AG04450 (cell line): ENCODE measurements around the gene RNF13. TPM values are rescaled to one million over a fixed set of nuclear protein-coding genes. Genes with fewer than 3 reads are reported as not detected.

Source experiments
- CTCF ChIA-PET: fragments of 300-600, 350-600 bp; formaldehyde crosslinking; extraction: SDS; loops from one replicate; lab custom pipeline; 2022; ENCODE audit warnings: antibody characterized with exemption, inconsistent platforms; lab: Charles Lee
- POLR2A ChIA-PET: fragments of 350-600 bp; formaldehyde crosslinking; extraction: SDS; loops from one replicate; lab custom pipeline; 2021; ENCODE audit warnings: antibody characterized with exemption, inconsistent platforms; lab: Yijun Ruan, JAX
- DNase-seq: peaks from one replicate; pipeline ENCODE4 v3.0.0-alpha.2; 2011; ENCODE audit warnings: low read depth, low spot score
- H3K27ac ChIP-seq: one replicate; pipeline ENCODE4 v1.5.1; 2012; ENCODE audit warnings: low read depth, low read length, control low read depth
- H3K27me3 ChIP-seq: one replicate; pipeline ENCODE4 v1.6.0; 2012; ENCODE audit warnings: low read length; ENCODE audit not compliant: control insufficient read depth, insufficient read depth
- H3K4me3 ChIP-seq: 2 replicates; pipeline ENCODE4 v1.5.1; 2011; ENCODE audit warnings: mild to moderate bottlenecking, low read depth, low read length, control low read depth
- H3K9me3 ChIP-seq: 2 replicates; pipeline ENCODE4 v1.5.1; 2012; ENCODE audit warnings: low read length; ENCODE audit not compliant: control insufficient read depth, insufficient read depth
- polyA plus RNA-seq: library from polyadenylated mRNA; depleted of rRNA; stranded (reverse); fragments of >200 nt; gene quantifications from 2 replicates; pipeline ENCODE4 v1.2.3, GENCODE V29; 2011
- TF ChIP-seq, protein P1 (sequence below): IDR thresholded peaks from 2 replicates; pipeline ENCODE4 v1.5.1; 2011; ENCODE audit warnings: low read depth, low read length, control low read depth, inconsistent platforms

RNF13 gene
- polyA plus RNA-seq, 1 experiment = 46.3 TPM

- ChIA-PET CTCF (interaction anchor here (0.8 to 5.4 kb wide), 12 partner anchors 33 to 255 kb away, joined by 3 to 96 read pairs (median 11); no protein-coding TSS in a partner anchor), POLR2A (interaction anchor here (0.6 to 2.7 kb wide), 6 partner anchors 160 to 440 kb away, joined by 3 to 17 read pairs (median 6); no protein-coding TSS in a partner anchor)
- H3K9me3 ChIP-seq = no peaks in the 10 kb centered on the region
- peak overlapping the region; percentile 78 for H3K4me3 ChIP-seq
- TF ChIP-seq, protein P1, sequence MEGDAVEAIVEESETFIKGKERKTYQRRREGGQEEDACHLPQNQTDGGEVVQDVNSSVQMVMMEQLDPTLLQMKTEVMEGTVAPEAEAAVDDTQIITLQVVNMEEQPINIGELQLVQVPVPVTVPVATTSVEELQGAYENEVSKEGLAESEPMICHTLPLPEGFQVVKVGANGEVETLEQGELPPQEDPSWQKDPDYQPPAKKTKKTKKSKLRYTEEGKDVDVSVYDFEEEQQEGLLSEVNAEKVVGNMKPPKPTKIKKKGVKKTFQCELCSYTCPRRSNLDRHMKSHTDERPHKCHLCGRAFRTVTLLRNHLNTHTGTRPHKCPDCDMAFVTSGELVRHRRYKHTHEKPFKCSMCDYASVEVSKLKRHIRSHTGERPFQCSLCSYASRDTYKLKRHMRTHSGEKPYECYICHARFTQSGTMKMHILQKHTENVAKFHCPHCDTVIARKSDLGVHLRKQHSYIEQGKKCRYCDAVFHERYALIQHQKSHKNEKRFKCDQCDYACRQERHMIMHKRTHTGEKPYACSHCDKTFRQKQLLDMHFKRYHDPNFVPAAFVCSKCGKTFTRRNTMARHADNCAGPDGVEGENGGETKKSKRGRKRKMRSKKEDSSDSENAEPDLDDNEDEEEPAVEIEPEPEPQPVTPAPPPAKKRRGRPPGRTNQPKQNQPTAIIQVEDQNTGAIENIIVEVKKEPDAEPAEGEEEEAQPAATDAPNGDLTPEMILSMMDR = peak; percentile 25; the same call in 1 of the 2 replicates
- peak overlapping the region; percentile 80 for H3K27ac ChIP-seq
- DNase-seq = peak; percentile 68
- no peaks in the 10 kb centered on the region for H3K27me3 ChIP-seq
Measured at GRCh38 chr3:149969110-149969939, 156.3 kb downstream of the RNF13 start.

GRCh38 chr3:149969940-149970715 is 157.1 kb downstream of the RNF13 start:
- Histone ChIP-seq H3K4me3 (peak overlapping the region; percentile 78), H3K27ac (peak overlapping the region; percentile 80), H3K9me3 (no peaks in the 10 kb centered on the region), H3K27me3 (no peaks in the 10 kb centered on the region)
- TF ChIP-seq, protein P1 = no peak
- DNase-seq = peak; percentile 72
- CTCF ChIA-PET = interaction anchor here (0.8 to 1.8 kb wide), 8 partner anchors 90 to 255 kb away, joined by 3 to 15 read pairs (median 5); no protein-coding TSS in a partner anchor
- POLR2A ChIA-PET = interaction anchor here (0.6 to 2.7 kb wide), 8 partner anchors 159 to 631 kb away, joined by 3 to 17 read pairs (median 5); no protein-coding TSS in a partner anchor

DNA sequence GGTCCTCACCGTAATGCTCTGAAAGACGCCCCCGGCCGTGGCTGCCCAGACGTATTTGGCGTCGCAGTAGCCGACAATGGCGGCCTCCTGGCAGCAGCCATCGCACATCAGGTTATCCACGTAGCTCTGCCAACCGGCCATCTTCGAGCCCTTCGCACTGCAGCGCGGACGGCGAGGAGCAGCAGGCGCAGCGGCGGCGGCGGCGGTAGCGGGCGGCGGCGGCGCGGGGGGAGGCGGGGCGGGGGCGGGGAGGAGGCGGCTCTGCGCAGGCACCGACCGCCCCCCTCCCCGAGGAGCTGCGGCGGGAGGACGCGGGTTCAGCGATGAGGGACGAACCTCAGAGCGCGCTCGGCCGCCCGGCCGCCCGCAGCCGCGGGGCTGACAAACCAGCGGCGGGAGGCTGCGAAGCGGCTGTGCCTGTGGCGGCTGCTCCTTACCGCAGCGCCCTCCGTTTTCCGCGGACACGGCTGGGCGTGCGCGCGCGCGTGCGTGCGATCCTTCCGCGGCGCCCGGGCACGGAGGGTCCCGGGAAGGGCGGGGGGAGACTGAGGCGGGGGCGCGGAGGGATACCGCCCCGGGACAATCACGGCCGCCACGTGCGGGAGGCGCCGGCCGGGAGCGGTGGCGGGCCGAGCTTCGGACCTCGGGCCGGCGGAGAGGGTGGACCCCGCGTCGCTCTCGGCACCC is 157.8 kb downstream of the RNF13 start, which contains the start of gene PFN2:
Gene PFN2 (minus strand): TSS at position 180 of the 687 bp plus-strand sequence. CDS start 39 bp downstream, at position 141.
- Histone ChIP-seq H3K27me3 (no peaks in the 10 kb centered on the region), H3K4me3 (peak within 1 kb of the TSS; percentile 78), H3K9me3 (no peaks in the 10 kb centered on the region), H3K27ac (peak within 1 kb of the TSS; percentile 80)
- POLR2A ChIA-PET = interaction anchor here (0.5 to 2.7 kb wide), 9 partner anchors 33 to 438 kb away, joined by 3 to 17 read pairs (median 4); no protein-coding TSS in a partner anchor
- CTCF ChIA-PET = interaction anchor here (1.5 to 4.0 kb wide), 2 partner anchors 34 to 213 kb away, joined by 4 to 18 read pairs; no protein-coding TSS in a partner anchor
- TF ChIP-seq, protein P1 = no peak
- peak; percentile 38 for DNase-seq

- TF ChIP-seq, protein P1 = no peak
- ChIA-PET CTCF (interaction anchor here (1.5 to 4.0 kb wide), 2 partner anchors 35 to 212 kb away, joined by 4 to 18 read pairs; no protein-coding TSS in a partner anchor), POLR2A (interaction anchor here (0.5 to 2.7 kb wide), 9 partner anchors 32 to 437 kb away, joined by 3 to 17 read pairs (median 4); no protein-coding TSS in a partner anchor)
- no peaks in the 10 kb centered on the region for H3K9me3 ChIP-seq
- peak overlapping the region; percentile 71 for H3K27ac ChIP-seq
- peak overlapping the region; percentile 78 for H3K4me3 ChIP-seq
- no peaks in the 10 kb centered on the region for H3K27me3 ChIP-seq
- no peak for DNase-seq
Measured at GRCh38 chr3:149971403-149972075, 158.5 kb downstream of the RNF13 start.
